ENCODE data around the gene KRT79.

Gene KRT79

DNA sequence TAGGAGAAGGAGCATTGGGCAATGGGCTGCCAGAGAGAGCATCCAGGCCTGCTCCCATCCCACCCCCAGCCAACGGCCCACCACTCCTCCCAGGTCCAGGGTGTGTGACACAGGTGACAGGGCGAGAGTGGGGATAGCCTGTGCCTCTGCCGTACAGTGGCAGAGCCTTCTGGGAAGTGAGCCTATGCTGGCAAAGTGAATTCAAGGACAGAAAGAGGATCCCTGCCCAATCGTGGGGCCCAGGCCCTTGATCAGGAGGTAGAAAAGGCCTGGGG is 553 bp upstream of the KRT79 start:
- DNase-seq (ENCODE audit: low read depth) = no peak
- TF ChIP-seq, protein P1, sequence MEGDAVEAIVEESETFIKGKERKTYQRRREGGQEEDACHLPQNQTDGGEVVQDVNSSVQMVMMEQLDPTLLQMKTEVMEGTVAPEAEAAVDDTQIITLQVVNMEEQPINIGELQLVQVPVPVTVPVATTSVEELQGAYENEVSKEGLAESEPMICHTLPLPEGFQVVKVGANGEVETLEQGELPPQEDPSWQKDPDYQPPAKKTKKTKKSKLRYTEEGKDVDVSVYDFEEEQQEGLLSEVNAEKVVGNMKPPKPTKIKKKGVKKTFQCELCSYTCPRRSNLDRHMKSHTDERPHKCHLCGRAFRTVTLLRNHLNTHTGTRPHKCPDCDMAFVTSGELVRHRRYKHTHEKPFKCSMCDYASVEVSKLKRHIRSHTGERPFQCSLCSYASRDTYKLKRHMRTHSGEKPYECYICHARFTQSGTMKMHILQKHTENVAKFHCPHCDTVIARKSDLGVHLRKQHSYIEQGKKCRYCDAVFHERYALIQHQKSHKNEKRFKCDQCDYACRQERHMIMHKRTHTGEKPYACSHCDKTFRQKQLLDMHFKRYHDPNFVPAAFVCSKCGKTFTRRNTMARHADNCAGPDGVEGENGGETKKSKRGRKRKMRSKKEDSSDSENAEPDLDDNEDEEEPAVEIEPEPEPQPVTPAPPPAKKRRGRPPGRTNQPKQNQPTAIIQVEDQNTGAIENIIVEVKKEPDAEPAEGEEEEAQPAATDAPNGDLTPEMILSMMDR (conservative IDR thresholded peaks at IDR 0.05; ENCODE audit: low read depth, low read length) = no peak
- no peak overlapping the region for H3K4me3 ChIP-seq (ENCODE audit: low read depth, low read length)

DNA sequence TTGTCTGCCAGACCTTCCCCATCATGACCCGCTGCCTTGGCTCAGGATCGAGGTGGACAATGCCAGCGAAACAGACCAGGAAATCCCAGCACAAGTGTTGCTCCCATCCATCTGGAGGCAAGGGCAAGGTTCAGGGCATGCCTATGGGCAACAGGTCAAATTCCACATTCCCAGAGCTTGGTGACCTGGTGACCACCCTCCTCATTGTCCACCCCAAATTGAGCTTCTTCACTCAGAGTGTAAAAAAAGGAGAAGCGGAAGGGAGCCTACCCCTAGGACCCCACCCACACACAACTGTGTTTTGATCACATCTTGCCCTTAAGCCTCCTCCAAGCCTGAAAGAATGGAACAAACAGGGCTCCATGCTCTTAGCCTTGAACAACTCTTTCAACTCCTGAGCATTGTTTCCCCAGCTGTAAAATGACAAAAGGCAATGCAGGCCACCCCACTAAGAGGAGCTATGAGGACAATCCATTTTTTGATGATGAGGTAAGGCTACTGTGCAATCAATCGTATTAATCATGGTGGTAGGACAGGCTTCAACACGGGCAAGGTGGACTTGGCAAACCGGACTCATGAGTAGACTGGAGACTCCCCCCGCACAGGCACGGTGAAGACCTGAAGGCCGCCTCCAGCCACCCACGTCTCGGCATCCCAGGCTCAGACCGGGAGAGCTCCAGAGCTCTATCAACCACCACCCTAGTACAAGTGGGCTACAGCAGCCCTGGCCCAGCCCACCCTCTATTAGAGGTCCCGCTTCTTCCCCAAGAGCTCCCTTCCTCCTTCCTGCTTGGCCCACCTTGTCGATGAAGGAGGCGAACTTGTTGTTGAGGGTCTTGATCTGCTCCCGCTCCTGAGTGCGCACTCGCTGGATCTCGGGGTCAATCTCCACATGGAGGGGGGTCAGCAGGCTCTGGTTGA is 866 bp downstream of the KRT79 start:
- TF ChIP-seq, protein P1 (conservative IDR thresholded peaks at IDR 0.05; ENCODE audit: low read depth, low read length) = no peak
- DNase-seq (ENCODE audit: low read depth) = no peak
- H3K4me3 ChIP-seq (ENCODE audit: low read depth, low read length) = no peak overlapping the region

DNA sequence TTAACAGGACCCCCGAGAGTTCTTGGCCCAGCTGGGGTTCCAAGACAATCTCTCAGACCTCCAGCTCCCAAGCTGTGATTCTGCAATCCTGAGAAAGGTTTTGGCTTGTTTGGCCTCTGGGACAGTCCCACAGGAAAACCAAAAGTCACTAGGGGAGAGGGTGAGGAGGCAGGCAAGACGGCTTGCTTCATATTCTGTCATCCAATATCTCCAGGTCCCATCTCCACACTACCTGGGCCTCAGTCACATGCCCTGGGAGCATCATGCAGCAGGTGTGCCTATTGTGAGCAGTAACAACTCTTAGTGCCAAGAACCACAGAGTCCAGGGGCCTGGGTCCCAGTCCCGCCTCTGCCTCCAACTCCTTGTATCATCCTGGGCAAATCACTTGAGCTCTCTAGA is 1.7 kb downstream of the KRT79 start:
- H3K4me3 ChIP-seq (ENCODE audit: low read depth, low read length) = no peak overlapping the region
- no peak for DNase-seq (ENCODE audit: low read depth)
- TF ChIP-seq, protein P1 (conservative IDR thresholded peaks at IDR 0.05; ENCODE audit: low read depth, low read length) = no peak

DNA sequence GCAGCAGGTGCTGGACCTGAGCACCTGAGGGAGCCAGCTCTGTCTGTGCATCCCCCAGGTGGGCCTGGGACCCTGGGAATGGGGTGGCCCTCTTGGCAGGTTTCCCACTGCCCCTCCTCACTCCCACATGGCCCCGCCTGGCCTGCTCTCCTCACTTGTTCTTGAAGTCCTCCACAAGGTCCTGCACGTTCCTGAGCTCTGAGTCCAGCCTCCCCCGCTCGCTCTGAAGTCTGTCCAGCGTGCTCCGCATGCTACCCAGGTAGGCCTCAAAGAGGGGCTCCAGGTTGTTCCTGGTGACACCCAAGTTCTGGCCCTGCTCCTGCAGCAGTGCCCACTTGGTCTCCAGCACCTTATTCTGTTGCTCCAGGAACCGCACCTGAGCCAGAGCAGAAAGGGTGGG is 2.9 kb downstream of the KRT79 start:
- DNase-seq (ENCODE audit: low read depth) = no peak
- TF ChIP-seq, protein P1 (conservative IDR thresholded peaks at IDR 0.05; ENCODE audit: low read depth, low read length) = no peak
- H3K4me3 ChIP-seq (ENCODE audit: low read depth, low read length) = no peak overlapping the region

DNA sequence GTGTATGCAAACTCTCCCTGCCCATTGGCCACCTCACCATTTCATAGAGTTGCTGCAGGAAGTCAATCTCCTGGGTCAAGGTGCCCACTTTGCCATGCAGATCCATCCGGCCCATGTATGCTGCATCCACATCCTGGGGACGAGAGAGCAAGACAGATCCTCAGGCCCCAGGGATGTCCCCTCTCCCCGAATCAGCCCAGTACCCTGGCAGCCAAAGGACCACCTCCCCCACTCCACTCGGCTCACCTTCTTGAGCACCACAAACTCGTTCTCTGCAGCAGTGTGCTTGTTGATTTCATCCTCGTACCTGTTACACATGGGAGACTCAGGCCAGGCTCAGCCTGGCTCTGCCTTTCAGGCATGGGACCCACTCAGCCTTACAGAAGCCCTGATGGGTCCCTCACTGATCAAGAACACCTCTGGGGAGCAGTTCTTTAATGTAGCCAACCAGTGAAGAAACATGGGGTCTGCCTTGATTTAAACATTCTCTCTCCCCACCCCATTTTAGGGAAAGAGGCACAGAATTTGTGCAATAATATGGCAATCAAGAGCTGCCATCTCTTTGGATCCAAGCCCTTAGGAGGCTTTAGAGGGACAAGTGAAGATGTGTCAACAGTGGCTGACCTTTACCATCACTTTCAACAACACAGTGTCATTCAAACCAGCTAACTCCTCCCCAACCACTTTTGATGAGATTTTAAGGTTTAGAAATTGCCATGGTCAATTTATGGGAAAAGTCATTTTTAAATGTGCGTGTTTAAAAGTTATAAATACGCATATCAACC is 3.9 kb downstream of the KRT79 start:
- no peak for DNase-seq (ENCODE audit: low read depth)
- H3K4me3 ChIP-seq (ENCODE audit: low read depth, low read length) = no peak overlapping the region
- TF ChIP-seq, protein P1 (conservative IDR thresholded peaks at IDR 0.05; ENCODE audit: low read depth, low read length) = no peak

DNA sequence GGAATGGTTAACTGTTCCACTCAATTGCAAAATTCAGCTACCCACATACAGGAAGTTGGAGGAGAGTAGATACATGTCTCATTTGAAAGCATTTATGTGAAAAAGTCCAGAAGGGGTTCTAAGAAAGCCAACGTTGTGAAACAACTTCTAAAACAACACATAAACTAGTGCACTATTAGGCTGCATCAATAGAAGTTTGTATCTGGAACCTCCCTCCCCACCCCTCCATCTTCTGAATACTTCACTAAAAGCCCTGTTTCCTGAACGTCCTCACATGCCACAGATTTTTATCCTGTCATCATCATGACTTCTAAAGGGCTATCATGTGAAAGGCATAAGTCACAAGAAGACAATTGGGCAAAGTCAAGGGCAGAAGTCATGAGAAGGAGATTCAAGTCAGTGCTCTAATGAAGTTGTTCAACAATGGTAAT is 5.5 kb downstream of the KRT79 start:
- TF ChIP-seq, protein P1 (conservative IDR thresholded peaks at IDR 0.05; ENCODE audit: low read depth, low read length) = no peak
- H3K4me3 ChIP-seq (ENCODE audit: low read depth, low read length) = no peak overlapping the region
- no peak for DNase-seq (ENCODE audit: low read depth)
